Kidney epithelial cell (primary cell): ENCODE data around the gene CEP295NL. TPM values are rescaled to one million over a fixed set of nuclear protein-coding genes. Genes with fewer than 3 reads are reported as not detected.
A peak's percentile ranks its signal among the peaks of the same experiment; 100 is the strongest.

Source experiments
- DNase-seq: peaks from one replicate; pipeline ENCODE4 v3.0.0-alpha.2; 2010; ENCODE audit warnings: low read depth
- H3K27me3 ChIP-seq: 2 replicates; pipeline ENCODE4 v1.6.0; 2011; ENCODE audit warnings: low read length; ENCODE audit not compliant: control insufficient read depth, insufficient read depth
- H3K36me3 ChIP-seq: 2 replicates; pipeline ENCODE4 v1.5.1; 2011; ENCODE audit warnings: low read length; ENCODE audit not compliant: control insufficient read depth, insufficient read depth
- H3K4me3 ChIP-seq: 2 replicates; pipeline ENCODE4 v1.5.1; 2011; ENCODE audit warnings: low read depth, mild to moderate bottlenecking, control low read depth, low read length
- total RNA-seq: library from RNA; depleted of rRNA; stranded (reverse); fragments of >200 nt; gene quantifications from 2 replicates; pipeline ENCODE4 v1.2.3, GENCODE V29; 2015
- TF ChIP-seq, protein P1 (sequence below): IDR thresholded peaks from 2 replicates; pipeline ENCODE4 v1.5.1; 2011; ENCODE audit warnings: mild to moderate bottlenecking, moderate library complexity, low read length, control low read depth, inconsistent platforms; ENCODE audit not compliant: insufficient read depth, poor library complexity, severe bottlenecking

CEP295NL gene
- total RNA-seq, 1 donor from 2014 or later, result 0.63 TPM

DNA sequence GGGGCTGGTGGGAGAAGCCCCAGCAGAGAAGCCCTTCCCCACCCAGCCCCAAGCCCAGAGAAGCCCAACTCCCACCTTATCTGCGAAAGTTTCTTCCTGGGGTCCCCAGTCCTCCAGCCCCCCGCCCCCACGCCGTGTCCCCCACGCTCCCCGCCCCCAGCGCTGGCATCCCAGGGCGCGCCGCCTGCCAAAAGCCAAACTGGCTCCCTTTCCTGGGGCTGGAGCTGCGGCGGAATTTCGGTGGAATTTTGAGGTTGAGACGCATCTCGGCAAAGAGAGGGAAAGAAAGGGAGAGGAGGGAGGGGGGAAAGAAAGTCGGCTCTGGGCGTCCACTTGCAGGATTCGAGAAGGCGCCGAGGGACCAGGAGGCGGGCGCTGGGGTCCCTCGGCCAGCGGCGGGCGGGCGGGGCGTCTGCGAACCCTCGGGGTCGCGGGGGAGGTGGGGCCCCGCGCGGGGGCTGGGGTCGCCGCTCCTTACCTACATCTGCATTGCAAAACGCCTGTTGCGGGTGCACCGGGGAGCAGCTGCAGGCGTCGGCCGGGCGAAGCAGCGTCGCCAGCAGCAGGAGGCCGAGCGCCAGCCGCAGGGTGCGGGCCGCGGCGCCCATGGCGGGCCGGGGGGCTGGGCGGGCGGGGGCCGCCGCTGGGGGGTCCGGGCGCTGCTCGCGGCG, 21.6 kb upstream of the CEP295NL start:
- Histone ChIP-seq H3K36me3 (no peaks in the 10 kb centered on the region), H3K4me3 (peak overlapping the region; percentile 51), H3K27me3 (no peaks in the 10 kb centered on the region)
- TF ChIP-seq, protein P1, sequence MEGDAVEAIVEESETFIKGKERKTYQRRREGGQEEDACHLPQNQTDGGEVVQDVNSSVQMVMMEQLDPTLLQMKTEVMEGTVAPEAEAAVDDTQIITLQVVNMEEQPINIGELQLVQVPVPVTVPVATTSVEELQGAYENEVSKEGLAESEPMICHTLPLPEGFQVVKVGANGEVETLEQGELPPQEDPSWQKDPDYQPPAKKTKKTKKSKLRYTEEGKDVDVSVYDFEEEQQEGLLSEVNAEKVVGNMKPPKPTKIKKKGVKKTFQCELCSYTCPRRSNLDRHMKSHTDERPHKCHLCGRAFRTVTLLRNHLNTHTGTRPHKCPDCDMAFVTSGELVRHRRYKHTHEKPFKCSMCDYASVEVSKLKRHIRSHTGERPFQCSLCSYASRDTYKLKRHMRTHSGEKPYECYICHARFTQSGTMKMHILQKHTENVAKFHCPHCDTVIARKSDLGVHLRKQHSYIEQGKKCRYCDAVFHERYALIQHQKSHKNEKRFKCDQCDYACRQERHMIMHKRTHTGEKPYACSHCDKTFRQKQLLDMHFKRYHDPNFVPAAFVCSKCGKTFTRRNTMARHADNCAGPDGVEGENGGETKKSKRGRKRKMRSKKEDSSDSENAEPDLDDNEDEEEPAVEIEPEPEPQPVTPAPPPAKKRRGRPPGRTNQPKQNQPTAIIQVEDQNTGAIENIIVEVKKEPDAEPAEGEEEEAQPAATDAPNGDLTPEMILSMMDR, result no peak
- no peak for DNase-seq

DNA sequence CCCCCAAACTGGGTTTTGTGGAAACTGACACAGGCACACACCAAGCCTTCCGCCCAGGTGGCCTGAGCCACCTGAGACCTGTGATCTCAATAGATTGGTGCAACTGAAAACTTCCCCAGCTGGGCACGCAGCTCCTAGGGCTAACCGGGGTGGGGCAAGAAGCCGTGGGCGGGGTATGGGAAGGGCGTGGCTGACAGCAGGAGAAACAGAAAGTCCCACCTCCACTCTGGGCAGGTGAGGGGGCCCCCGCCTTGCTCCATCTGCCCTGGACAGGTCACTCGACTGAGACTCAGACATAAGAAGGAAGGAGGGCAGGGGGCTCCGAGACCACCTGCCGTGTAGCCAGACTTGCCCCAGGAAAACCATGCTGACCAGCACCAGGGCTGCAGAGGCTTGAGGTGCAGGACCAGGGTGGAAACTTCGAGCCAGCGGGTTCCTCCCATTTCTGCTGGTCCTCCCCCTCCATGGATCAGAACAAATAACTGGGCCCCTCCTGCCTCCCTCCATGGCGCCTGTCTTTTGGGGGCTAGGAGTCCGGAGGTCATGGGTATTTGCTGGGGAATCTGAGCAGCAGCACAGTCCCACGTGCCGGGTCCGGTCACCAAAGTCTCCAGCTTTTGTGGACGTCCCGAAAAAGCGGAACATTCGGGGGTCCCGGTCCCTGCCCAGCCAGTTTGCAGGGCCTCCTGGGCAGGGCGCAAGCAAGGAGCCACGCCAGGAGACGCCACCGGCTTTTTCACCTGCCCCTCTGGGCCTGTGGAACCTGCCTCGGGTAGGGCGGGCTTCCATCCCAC, 20.9 kb upstream of the CEP295NL start:
- Histone ChIP-seq H3K36me3 (no peaks in the 10 kb centered on the region), H3K4me3 (peak overlapping the region; percentile 51), H3K27me3 (no peaks in the 10 kb centered on the region)
- no peak for DNase-seq
- TF ChIP-seq, protein P1, result no peak

DNA sequence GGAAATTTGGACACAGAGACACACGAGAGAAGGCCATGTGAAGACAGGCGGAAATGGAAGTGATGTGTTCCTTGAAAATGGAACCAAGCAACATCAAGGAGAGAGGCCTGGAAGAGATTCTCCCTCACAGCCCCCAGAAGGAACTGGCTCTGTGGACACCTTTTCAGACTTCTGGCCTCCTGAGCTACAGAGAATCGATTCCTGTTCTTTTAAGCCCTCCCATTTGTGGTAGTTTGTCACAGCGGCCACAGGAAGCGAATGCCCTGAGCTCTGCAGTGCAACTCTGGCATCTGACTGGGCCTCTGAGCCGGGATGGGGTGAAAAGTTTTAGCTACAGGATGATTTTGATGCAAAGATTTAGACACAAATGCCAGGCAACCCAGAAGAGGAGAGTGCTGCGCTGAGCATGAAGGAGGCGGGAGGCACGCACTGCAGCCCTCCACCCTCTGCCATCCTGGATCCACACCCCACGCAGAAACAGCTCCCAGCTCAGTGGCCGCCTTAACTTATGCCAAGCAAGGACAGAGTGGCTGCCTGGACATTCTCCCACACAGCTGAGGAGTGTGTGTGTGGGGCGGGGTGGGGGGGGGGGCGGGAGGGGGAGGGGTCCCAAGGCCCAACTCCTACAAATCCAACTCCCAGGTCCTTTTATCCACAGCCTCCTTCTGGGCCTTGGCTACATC, 20.0 kb upstream of the CEP295NL start:
- H3K4me3 ChIP-seq, result no peak overlapping the region
- TF ChIP-seq, protein P1, result no peak
- H3K36me3 ChIP-seq, result no peaks in the 10 kb centered on the region
- DNase-seq, result no peak
- H3K27me3 ChIP-seq, result no peaks in the 10 kb centered on the region

DNA sequence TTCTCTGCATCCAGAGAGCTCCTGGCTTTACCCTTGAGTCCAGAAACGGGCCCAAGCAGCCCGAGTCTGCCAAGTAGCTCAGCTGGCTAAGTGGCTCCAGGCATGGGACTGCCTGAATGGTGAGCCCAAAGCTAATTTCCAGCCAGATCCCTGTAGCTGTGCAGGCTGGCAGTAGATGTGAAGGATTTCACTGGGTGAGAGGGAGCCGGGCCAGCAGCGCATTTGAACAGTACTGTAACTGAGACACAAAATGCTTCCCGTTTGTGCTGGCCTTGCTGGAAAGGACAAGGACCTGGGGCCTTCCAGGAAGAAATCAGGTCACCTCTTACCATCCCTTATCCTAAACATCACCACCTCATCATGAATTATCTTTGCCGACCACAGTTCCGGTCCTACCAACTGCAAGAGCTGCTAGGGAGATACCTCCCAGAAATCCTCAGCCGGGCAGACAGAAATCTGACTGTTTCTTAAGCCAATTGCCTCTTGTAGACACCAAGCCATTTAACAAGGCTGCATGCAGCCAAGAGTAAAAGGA, 18.5 kb upstream of the CEP295NL start:
- no peaks in the 10 kb centered on the region for H3K27me3 ChIP-seq
- no peak overlapping the region for H3K4me3 ChIP-seq
- DNase-seq, result no peak
- TF ChIP-seq, protein P1, result no peak
- H3K36me3 ChIP-seq, result no peaks in the 10 kb centered on the region

DNA sequence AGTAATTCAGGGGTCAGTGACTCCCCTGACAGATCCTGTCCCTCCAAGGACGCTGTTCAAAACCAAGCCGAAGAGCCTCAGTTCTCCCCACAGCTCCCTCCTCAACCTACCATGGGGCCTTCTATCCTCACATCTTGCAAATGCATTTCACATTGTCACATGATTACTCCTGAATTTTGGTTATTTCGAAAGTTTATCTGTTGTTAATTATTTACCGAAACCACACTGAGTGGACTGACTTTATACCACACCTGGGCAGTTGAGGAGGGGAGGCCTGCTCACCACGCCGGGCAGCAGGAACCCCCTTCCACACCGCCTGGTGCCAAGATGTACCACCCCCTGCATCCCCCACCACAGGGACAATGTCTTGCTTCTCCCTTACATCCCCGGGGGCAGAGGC, 17.5 kb upstream of the CEP295NL start:
- no peaks in the 10 kb centered on the region for H3K36me3 ChIP-seq
- TF ChIP-seq, protein P1, result no peak
- no peaks in the 10 kb centered on the region for H3K27me3 ChIP-seq
- DNase-seq, result no peak
- no peak overlapping the region for H3K4me3 ChIP-seq
